Tracheal epithelial cell (primary cell): ENCODE data around the gene TFEC. TPM values are rescaled to one million over a fixed set of nuclear protein-coding genes. Genes with fewer than 3 reads are reported as not detected.

Experiments
- total RNA-seq: library from RNA; depleted of rRNA; stranded (reverse); fragments of >200 nt; gene quantifications from 2 replicates; pipeline ENCODE4 v1.2.1, GENCODE V29; 2014

The TFEC gene, protein sequence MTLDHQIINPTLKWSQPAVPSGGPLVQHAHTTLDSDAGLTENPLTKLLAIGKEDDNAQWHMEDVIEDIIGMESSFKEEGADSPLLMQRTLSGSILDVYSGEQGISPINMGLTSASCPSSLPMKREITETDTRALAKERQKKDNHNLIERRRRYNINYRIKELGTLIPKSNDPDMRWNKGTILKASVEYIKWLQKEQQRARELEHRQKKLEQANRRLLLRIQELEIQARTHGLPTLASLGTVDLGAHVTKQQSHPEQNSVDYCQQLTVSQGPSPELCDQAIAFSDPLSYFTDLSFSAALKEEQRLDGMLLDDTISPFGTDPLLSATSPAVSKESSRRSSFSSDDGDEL
- under 0.01 TPM in 1 of 2 replicates, not detected in the other for total RNA-seq

DNA sequence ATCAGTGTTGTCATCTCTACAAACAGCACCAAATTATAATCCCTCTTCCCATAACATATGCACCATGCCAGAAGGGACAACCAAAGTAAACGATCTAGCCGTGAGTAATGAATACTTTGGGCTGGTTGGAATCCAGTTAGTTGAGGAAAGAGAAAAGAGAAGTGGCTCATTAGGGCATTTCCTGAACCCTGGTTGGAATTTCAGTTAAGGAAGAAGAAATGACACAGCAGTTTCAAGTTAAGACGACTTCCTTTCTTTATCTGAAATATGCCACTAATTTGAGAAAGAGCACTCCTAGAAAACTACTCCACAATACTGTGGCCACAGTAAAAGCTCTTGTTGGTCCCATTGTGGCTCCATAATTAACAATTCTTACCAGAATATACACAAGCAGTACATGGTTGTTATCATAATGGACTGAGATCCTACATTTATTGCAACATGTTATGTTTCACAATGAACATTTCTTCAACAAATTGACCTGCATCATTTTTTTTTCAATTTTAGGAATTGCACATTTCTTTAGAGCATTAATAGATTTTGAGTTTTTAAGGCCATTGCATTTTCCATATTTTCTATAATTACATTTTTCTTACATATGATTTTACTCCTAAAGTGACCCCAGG is at the start of gene TFEC:
Gene TFEC, minus strand, starts transcription at position 113 of the 626 bp plus-strand sequence. CDS start 46,322 bp downstream, outside the sequence.

Other genes with a start within 250 kb of the TFEC start
- 190 and 232 TPM in 2 replicates for gene TES, start 179.8 kb upstream of the TFEC start, total RNA-seq